ENCODE results near the gene FADS1.

DNA sequence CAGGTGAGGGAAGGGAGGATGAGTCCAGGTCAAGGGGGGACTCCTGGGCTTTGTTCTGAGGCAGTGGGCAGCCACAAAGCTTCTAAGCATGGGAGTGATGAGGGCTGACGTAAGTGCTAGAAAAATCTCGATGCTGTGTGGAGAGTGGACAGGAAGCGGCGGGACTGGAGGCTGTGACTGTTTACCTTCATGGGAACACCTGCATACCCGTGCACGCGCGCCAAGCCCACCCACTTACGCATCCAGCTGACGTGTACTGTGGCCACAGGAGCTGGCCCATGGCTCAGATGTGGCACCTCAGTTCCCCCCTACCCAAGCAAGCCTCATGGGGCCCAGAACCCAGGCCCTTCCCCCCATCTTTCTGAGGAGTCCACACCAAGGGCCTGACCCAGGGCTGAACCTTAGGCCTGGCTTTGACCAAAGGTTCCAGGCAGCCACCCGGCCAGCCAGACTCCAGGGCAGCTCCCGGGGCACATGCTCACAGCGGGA, 50.4 kb downstream of the FADS1 start:
- TF ChIP-seq GABPA (IDR thresholded peaks at IDR 0.05; ENCODE audit: low read depth) (no peak), CTCF (IDR thresholded peaks at IDR 0.05; ENCODE audit: insufficient read depth, low read length) (no peak), POLR2AphosphoS5 (IDR thresholded peaks at IDR 0.05; ENCODE audit: low read depth) (no peak), REST (IDR thresholded peaks at IDR 0.05; ENCODE audit: insufficient replicate concordance, low read depth) (no peak), SPI1 (IDR thresholded peaks at IDR 0.05; ENCODE audit: borderline replicate concordance, low read depth) (no peak)

Data from HL-60 (cell line).